ENCODE data around the gene TEX14.
"Not testable (repeated sequence)": the region's sequence is repeated elsewhere in the genome, so short reads cannot be mapped to it uniquely, and the experiment has no call there.

TEX14 gene

GRCh38 chr17:58669853-58670252, 22.0 kb downstream of the TEX14 start:
- Mint-ChIP-seq H3K9me3 (no peaks in the 10 kb centered on the region), H3K36me3 (no peaks in the 10 kb centered on the region), H3K27me3 (peaks cover 16% of the 10 kb centered on the region), H3K27ac (no peak overlapping the region), H3K4me1 (peaks cover 7% of the 10 kb centered on the region), H3K4me3 (no peak overlapping the region)
- ATAC-seq = no peak

DNA sequence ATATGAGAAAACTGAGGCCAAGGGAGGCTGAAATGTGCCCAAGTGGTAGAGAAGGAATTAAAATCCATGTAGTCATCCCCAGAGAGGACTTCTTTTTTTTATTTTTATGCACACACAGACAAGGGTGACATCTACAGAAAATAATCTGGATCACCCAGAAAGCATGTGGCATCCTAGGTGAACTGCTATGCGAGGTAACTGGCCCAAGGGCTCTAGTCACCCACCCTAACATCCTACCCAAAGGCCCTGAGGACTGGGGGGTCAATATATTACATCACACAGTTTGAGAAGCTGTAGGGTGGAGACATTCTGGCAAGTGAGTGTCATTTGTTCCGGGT, 23.3 kb downstream of the TEX14 start:
- Mint-ChIP-seq H3K9me3 (no peaks in the 10 kb centered on the region), H3K36me3 (no peaks in the 10 kb centered on the region), H3K27ac (no peak overlapping the region), H3K27me3 (peaks cover 16% of the 10 kb centered on the region), H3K4me1 (peaks cover 7% of the 10 kb centered on the region), H3K4me3 (no peak overlapping the region)
- no peak for ATAC-seq

- no peak overlapping the region for H3K4me3 Mint-ChIP-seq
- peaks cover 7% of the 10 kb centered on the region for H3K4me1 Mint-ChIP-seq
- no peak for ATAC-seq
- H3K27me3 Mint-ChIP-seq = peaks cover 16% of the 10 kb centered on the region
- no peak overlapping the region for H3K27ac Mint-ChIP-seq
- no peaks in the 10 kb centered on the region for H3K36me3 Mint-ChIP-seq
- no peaks in the 10 kb centered on the region for H3K9me3 Mint-ChIP-seq
Measured at GRCh38 chr17:58667934-58668597, 23.8 kb downstream of the TEX14 start.

DNA sequence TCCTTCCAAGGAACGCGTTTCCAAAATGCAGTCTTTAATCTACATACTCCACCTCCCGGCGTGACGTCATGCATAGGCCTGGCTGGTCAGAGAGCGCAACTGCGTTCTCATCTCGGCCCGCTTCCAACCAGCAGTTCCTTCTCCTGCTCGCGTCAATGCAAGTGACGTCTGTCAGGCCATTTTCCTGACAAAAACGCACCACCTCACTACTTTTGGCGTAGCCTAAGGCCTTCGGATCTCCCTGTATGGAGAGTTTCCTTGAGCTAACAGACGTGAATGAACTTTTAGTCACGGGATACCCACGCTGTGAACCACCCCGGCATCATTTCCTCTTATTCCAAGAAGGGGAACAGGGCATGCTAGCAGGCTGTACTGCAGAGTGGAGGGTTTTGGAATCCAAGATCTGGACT, 25.0 kb downstream of the TEX14 start:
- peak overlapping the region; percentile 65 for H3K4me3 Mint-ChIP-seq
- peak; percentile 36 for ATAC-seq
- H3K36me3 Mint-ChIP-seq = no peaks in the 10 kb centered on the region
- peaks cover 16% of the 10 kb centered on the region for H3K27me3 Mint-ChIP-seq
- H3K9me3 Mint-ChIP-seq = no peaks in the 10 kb centered on the region
- H3K4me1 Mint-ChIP-seq = peaks cover 7% of the 10 kb centered on the region
- H3K27ac Mint-ChIP-seq = no peak overlapping the region

GRCh38 chr17:58665946-58666857, 25.6 kb downstream of the TEX14 start:
- ATAC-seq = no peak
- H3K27me3 Mint-ChIP-seq = peaks cover 16% of the 10 kb centered on the region
- H3K9me3 Mint-ChIP-seq = no peaks in the 10 kb centered on the region
- H3K4me3 Mint-ChIP-seq = peak overlapping the region; percentile 65
- H3K36me3 Mint-ChIP-seq = no peaks in the 10 kb centered on the region
- H3K4me1 Mint-ChIP-seq = peaks cover 7% of the 10 kb centered on the region
- H3K27ac Mint-ChIP-seq = no peak overlapping the region

- Mint-ChIP-seq H3K9me3 (no peaks in the 10 kb centered on the region), H3K4me3 (no peak overlapping the region), H3K4me1 (peaks cover 8% of the 10 kb centered on the region), H3K27me3 (peaks cover 16% of the 10 kb centered on the region), H3K27ac (no peak overlapping the region), H3K36me3 (no peaks in the 10 kb centered on the region)
- no peak for ATAC-seq
Measured at GRCh38 chr17:58664302-58664701, 27.5 kb downstream of the TEX14 start.

GRCh38 chr17:58661499-58661898, 30.3 kb downstream of the TEX14 start:
- no peaks in the 10 kb centered on the region for H3K36me3 Mint-ChIP-seq
- no peak overlapping the region for H3K27ac Mint-ChIP-seq
- no peak for ATAC-seq
- H3K4me1 Mint-ChIP-seq = peaks cover 17% of the 10 kb centered on the region
- no peak overlapping the region for H3K4me3 Mint-ChIP-seq
- no peaks in the 10 kb centered on the region for H3K9me3 Mint-ChIP-seq
- peaks cover 5% of the 10 kb centered on the region for H3K27me3 Mint-ChIP-seq

DNA sequence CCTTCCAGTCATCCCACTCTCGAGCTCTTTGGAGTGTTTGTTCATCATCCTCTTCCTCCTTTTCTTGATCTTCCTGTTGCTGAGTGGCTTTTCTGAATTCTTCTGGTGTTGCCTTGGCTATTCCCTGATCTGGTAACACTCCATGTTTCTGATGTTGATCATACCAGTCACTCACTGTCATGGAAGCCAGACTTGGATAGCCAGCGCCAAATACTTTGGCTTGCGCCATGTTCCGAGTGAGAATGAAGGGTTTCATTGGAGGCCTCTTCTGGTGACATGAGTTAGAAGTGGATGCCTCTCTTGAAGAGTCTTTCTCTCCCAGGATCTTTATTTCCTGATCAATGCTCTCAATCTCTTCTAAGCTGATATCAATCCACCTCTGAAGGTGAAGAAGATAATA, 31.2 kb downstream of the TEX14 start:
- Mint-ChIP-seq H3K4me3 (no peak overlapping the region), H3K9me3 (no peaks in the 10 kb centered on the region), H3K4me1 (peaks cover 14% of the 10 kb centered on the region), H3K36me3 (no peaks in the 10 kb centered on the region), H3K27me3 (no peaks in the 10 kb centered on the region), H3K27ac (no peak overlapping the region)
- ATAC-seq = no peak

GRCh38 chr17:58659714-58660084, 32.1 kb downstream of the TEX14 start:
- H3K9me3 Mint-ChIP-seq, H3K36me3 Mint-ChIP-seq, H3K27me3 Mint-ChIP-seq, ATAC-seq: not testable (repeated sequence)
- Mint-ChIP-seq H3K27ac (peak overlapping the region; percentile 98), H3K4me1 (peaks cover 14% of the 10 kb centered on the region), H3K4me3 (peak overlapping the region; percentile 69)

DNA sequence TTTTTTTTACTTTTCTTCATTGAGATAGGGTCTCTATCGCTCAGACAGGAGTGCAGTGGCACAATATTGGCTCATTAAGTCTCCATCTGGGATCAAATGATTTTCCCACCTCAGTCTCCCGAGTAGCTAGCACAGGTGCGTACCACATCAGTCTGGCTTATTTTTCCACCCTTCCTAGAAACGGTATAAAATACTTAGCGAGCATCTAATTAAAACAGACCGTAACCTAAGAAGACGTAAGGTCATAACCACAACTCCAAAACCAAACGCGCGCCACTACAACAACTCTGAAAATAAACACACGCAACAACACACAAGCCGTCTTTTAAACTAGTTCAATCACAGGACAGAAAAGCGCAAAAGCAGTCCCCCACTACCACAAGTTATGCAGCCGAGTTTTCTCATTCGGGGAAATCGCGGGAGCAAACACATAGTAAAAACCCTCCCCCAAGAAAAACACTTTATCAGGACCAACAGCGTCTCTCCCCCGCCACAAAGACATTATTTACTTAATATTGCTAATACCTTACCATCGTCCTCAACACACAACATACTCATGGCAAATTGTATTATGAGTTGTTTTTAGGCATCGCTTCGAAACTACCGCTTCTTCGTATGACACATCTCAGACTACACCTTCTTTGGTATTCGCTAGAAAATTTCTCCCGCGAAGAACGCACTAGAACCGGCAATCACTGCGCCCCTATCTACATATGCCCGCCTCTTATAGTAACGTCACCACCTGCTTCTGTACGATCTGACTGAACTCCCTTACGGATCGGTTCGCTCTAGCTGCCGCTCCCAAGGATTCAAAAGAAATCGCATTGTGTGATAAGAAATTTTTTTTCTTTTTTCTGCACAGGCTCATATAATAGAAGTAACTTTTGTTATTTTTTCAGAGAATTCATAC, 32.8 kb downstream of the TEX14 start:
- Mint-ChIP-seq H3K36me3 (no peaks in the 10 kb centered on the region), H3K4me3 (peak overlapping the region; percentile 69), H3K27ac (peak overlapping the region; percentile 98), H3K4me1 (peaks cover 14% of the 10 kb centered on the region), H3K9me3 (no peaks in the 10 kb centered on the region), H3K27me3 (no peaks in the 10 kb centered on the region)
- peak; percentile 92 for ATAC-seq

GRCh38 chr17:58657962-58658803, 33.7 kb downstream of the TEX14 start:
- Mint-ChIP-seq H3K4me3 (peak overlapping the region; percentile 69), H3K4me1 (peaks cover 14% of the 10 kb centered on the region), H3K27ac (peak overlapping the region; percentile 98)
- H3K36me3 Mint-ChIP-seq, H3K27me3 Mint-ChIP-seq, H3K9me3 Mint-ChIP-seq, ATAC-seq: not testable (repeated sequence)

DNA sequence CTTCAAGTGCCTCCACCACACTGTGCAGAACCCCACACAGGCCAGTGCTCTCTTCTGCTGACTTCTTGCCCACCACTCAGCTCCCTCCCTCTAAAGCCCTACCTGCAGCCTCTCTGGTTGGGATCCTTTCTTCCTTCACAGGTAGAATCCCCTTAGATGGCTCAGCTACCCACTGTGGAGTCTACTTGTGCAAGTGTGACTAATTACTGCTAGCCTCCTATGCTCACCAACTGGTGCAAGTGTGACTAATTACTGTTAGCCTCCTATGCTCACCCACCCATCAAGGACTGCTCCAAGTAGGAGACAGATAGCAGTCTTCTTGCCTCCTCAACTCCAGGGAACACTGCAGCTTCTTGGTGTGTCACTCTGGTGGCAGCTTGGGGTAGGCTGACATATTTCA, 43.6 kb downstream of the TEX14 start:
- Mint-ChIP-seq H3K36me3 (no peaks in the 10 kb centered on the region), H3K4me1 (no peaks in the 10 kb centered on the region), H3K27ac (no peak overlapping the region), H3K4me3 (no peak overlapping the region), H3K9me3 (no peaks in the 10 kb centered on the region), H3K27me3 (no peaks in the 10 kb centered on the region)
- no peak for ATAC-seq

DNA sequence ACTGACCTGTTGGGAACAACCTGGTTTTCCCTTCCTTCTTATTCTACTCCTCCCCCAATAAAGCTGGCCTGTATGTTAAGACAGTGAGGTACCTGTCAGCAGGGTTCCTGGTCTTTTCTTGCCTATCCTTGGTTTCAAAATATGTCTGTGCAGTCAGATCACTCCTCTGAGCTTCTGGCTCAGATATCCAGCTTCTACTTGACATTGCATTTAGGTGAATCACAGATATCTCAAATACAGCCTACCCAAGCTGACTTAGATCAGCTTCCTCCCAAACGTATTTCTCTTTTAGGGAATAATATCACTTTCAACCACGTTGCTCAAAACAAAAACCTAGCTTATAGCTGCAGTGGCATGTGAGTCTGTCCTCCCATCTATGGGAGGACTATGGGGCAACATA, 48.7 kb downstream of the TEX14 start:
- no peak for ATAC-seq
- no peaks in the 10 kb centered on the region for H3K36me3 Mint-ChIP-seq
- no peaks in the 10 kb centered on the region for H3K4me1 Mint-ChIP-seq
- no peaks in the 10 kb centered on the region for H3K27me3 Mint-ChIP-seq
- no peak overlapping the region for H3K27ac Mint-ChIP-seq
- no peak overlapping the region for H3K4me3 Mint-ChIP-seq
- H3K9me3 Mint-ChIP-seq = no peaks in the 10 kb centered on the region

DNA sequence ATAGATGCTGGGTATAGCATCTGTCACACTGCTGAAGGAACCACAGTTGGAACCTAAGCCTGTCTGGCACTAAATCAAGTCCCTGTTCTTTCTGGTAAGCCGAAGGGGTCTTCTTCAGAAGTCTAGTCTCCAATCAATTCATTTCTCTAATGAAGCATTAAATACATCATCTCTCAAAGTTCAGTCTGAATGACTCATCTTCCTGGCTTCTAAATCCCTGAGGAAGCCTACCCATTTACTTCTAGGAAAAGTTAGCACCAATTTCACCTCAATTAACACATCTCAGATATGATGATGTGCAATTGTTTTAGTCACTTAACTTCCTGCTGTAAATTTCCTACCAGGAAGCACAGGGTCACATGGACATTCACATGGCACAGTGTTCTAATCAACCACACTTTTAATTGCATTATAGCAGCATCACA, 49.9 kb downstream of the TEX14 start:
- no peaks in the 10 kb centered on the region for H3K4me1 Mint-ChIP-seq
- no peak overlapping the region for H3K27ac Mint-ChIP-seq
- no peaks in the 10 kb centered on the region for H3K27me3 Mint-ChIP-seq
- H3K9me3 Mint-ChIP-seq = no peaks in the 10 kb centered on the region
- no peak overlapping the region for H3K4me3 Mint-ChIP-seq
- H3K36me3 Mint-ChIP-seq = no peaks in the 10 kb centered on the region
- no peak for ATAC-seq

Data from stimulated activated memory B cell treated with anti-CD40 and anti-IgM and Interleukin-4, amounts not matched to agents 10 μg/mL and 1 μg/mL and 100 μg/mL, for 72 hours (primary cell).